Fibroblast of peridontal ligament (primary cell): ENCODE results near the gene PRSS3.
"Not testable (repeated sequence)": the region's sequence is repeated elsewhere in the genome, so short reads cannot be mapped to it uniquely, and the experiment has no call there.

Experiments used
- DNase-seq: peaks from one replicate; pipeline ENCODE4 v3.0.0-alpha.2; 2010; ENCODE audit errors: extremely low read depth

Gene PRSS3

GRCh38 chr9:33795281-33795680 lies at the start of gene PRSS3:
PRSS3 (plus strand) TSS chr9:33795561; CDS start chr9:33795574, 13 bp downstream.
- no peak for DNase-seq

- DNase-seq, result no peak
Measured at GRCh38 chr9:33748633-33749304, 46.6 kb upstream of the PRSS3 start.

GRCh38 chr9:33749305-33749654 lies 46.1 kb upstream of the PRSS3 start:
- not testable (repeated sequence) for DNase-seq

GRCh38 chr9:33750307-33750838 lies 45.0 kb upstream of the PRSS3 start:
- no peak for DNase-seq

GRCh38 chr9:33750839-33751339 lies 44.5 kb upstream of the PRSS3 start:
- DNase-seq, result no peak

GRCh38 chr9:33751536-33752129 lies 43.7 kb upstream of the PRSS3 start:
- DNase-seq, result no peak

GRCh38 chr9:33752130-33752637 lies 43.2 kb upstream of the PRSS3 start:
- DNase-seq, result no peak

- not testable (repeated sequence) for DNase-seq
Measured at GRCh38 chr9:33752789-33753188, 42.6 kb upstream of the PRSS3 start.

GRCh38 chr9:33759648-33760047 lies 35.7 kb upstream of the PRSS3 start:
- DNase-seq, result not testable (repeated sequence)

- no peak for DNase-seq
Measured at GRCh38 chr9:33762343-33762742, 33.0 kb upstream of the PRSS3 start.

GRCh38 chr9:33763709-33764108 lies 31.7 kb upstream of the PRSS3 start:
- DNase-seq, result not testable (repeated sequence)

GRCh38 chr9:33765411-33765810 lies 29.9 kb upstream of the PRSS3 start:
- DNase-seq, result peak; percentile 52

- DNase-seq, result not testable (repeated sequence)
Measured at GRCh38 chr9:33770156-33770880, 25.0 kb upstream of the PRSS3 start.

- not testable (repeated sequence) for DNase-seq
Measured at GRCh38 chr9:33773135-33773534, 22.2 kb upstream of the PRSS3 start.

- not testable (repeated sequence) for DNase-seq
Measured at GRCh38 chr9:33774074-33774659, 21.2 kb upstream of the PRSS3 start.

- no peak for DNase-seq
Measured at GRCh38 chr9:33776578-33776977, 18.8 kb upstream of the PRSS3 start.

- peak; percentile 72 for DNase-seq
Measured at GRCh38 chr9:33778700-33779351, 16.5 kb upstream of the PRSS3 start.

GRCh38 chr9:33780276-33780675 lies 15.1 kb upstream of the PRSS3 start:
- DNase-seq, result no peak

GRCh38 chr9:33781736-33782135 lies 13.6 kb upstream of the PRSS3 start:
- no peak for DNase-seq

- DNase-seq, result peak; percentile 83
Measured at GRCh38 chr9:33782395-33783152, 12.8 kb upstream of the PRSS3 start.

- DNase-seq, result peak; percentile 22
Measured at GRCh38 chr9:33785914-33786313, 9.4 kb upstream of the PRSS3 start.
